GM19455 (cell line): ENCODE data around the gene USP33.
"Not testable (repeated sequence)": the region's sequence is repeated elsewhere in the genome, so short reads cannot be mapped to it uniquely, and the experiment has no call there.

Experiments
- ATAC-seq: cut with Tn5 transposase; IDR thresholded peaks from one replicate; pipeline ENCODE4 v1.9.1; 2021; ENCODE audit not compliant: unreplicated experiment

Gene USP33

GRCh38 chr1:77759071-77760028 is at the start of gene USP33:
Gene USP33, minus strand, starts transcription at chr1:77759852. Its CDS starts 18,155 bp downstream, at chr1:77741697.
- ATAC-seq, result peak; percentile 94

- no peak for ATAC-seq
These were observed 43.7 kb upstream of the USP33 start for GRCh38 chr1:77803371-77803770.

- ATAC-seq, result no peak
These were observed 42.4 kb upstream of the USP33 start for GRCh38 chr1:77802026-77802425.

GRCh38 chr1:77797991-77798390 is 38.3 kb upstream of the USP33 start:
- no peak for ATAC-seq

GRCh38 chr1:77796695-77797405 is 37.2 kb upstream of the USP33 start:
- no peak for ATAC-seq

- ATAC-seq, result no peak
These were observed 34.9 kb upstream of the USP33 start for GRCh38 chr1:77794550-77794949.

GRCh38 chr1:77786093-77786741 is 26.6 kb upstream of the USP33 start:
- ATAC-seq, result not testable (repeated sequence)

- ATAC-seq, result no peak
These were observed 23.5 kb upstream of the USP33 start for GRCh38 chr1:77783141-77783540.

GRCh38 chr1:77781683-77782082 is 22.0 kb upstream of the USP33 start:
- ATAC-seq, result no peak

- peak; percentile 92 for ATAC-seq
These were observed 20.1 kb upstream of the USP33 start, which contains the start of gene MIGA1 for GRCh38 chr1:77779529-77780281. Gene MIGA1, plus strand, starts transcription at chr1:77779649. Its CDS starts 3,604 bp downstream, at chr1:77783253.

GRCh38 chr1:77776007-77776700 is 16.5 kb upstream of the USP33 start:
- ATAC-seq, result no peak

GRCh38 chr1:77768006-77768405 is 8.4 kb upstream of the USP33 start:
- ATAC-seq, result no peak

- ATAC-seq, result no peak
These were observed 2.4 kb upstream of the USP33 start for GRCh38 chr1:77762072-77762476.

GRCh38 chr1:77757603-77758002 is 2.0 kb downstream of the USP33 start:
- ATAC-seq, result no peak

GRCh38 chr1:77757066-77757584 is 2.5 kb downstream of the USP33 start:
- ATAC-seq, result no peak

- ATAC-seq, result no peak
These were observed 3.4 kb downstream of the USP33 start for GRCh38 chr1:77756052-77756754.

GRCh38 chr1:77749489-77749888 is 10.2 kb downstream of the USP33 start:
- not testable (repeated sequence) for ATAC-seq

GRCh38 chr1:77744576-77744975 is 15.1 kb downstream of the USP33 start:
- ATAC-seq, result no peak

GRCh38 chr1:77742011-77742555 is 17.6 kb downstream of the USP33 start:
- ATAC-seq, result no peak
